LNCaP clone FGC (cell line): ENCODE results near the gene CCER1.
"Not testable (repeated sequence)": the region's sequence is repeated elsewhere in the genome, so short reads cannot be mapped to it uniquely, and the experiment has no call there.

Experiments used
- DNase-seq: peaks from one replicate; pipeline ENCODE4 v3.0.0-alpha.2; 2011; ENCODE audit warnings: low read depth
- H3K4me3 ChIP-seq: 2 replicates; pipeline ENCODE4 v1.5.1; 2011; ENCODE audit warnings: mild to moderate bottlenecking, low read depth, low read length, control low read depth
- CTCF ChIP-seq: IDR thresholded peaks from 2 replicates; pipeline ENCODE4 v1.5.1; 2012; ENCODE audit warnings: mild to moderate bottlenecking; ENCODE audit not compliant: control insufficient read depth, insufficient read depth; ENCODE audit errors: extremely low read depth

The CCER1 gene

GRCh38 chr12:90990611-90991010, 35.6 kb upstream of the CCER1 start:
- H3K4me3 ChIP-seq = no peak overlapping the region
- DNase-seq = no peak
- TF ChIP-seq CTCF = no peak

GRCh38 chr12:90989686-90990111, 34.7 kb upstream of the CCER1 start:
- TF ChIP-seq CTCF = no peak
- H3K4me3 ChIP-seq = no peak overlapping the region
- no peak for DNase-seq

DNA sequence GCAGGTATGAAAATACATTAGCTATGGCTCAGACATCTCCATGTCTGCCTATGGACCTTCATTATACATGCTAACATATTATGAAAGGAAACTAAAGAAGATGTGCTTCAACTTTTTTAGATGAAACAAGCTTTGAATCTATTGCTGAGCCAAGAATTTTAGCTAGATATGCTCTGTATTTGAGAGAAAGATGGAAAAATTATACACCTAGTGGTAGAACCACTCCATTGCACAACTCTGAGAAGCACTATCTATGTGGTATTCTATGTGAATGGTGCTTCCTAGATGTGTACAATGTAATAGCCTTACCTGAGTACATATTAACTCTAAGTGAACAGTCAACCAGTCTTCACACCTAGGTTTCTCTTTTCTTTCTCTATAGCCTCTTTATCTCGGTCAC, 32.5 kb upstream of the CCER1 start:
- TF ChIP-seq CTCF = no peak
- DNase-seq = no peak
- no peak overlapping the region for H3K4me3 ChIP-seq

GRCh38 chr12:90987101-90987500, 32.1 kb upstream of the CCER1 start:
- TF ChIP-seq CTCF = no peak
- DNase-seq = no peak

DNA sequence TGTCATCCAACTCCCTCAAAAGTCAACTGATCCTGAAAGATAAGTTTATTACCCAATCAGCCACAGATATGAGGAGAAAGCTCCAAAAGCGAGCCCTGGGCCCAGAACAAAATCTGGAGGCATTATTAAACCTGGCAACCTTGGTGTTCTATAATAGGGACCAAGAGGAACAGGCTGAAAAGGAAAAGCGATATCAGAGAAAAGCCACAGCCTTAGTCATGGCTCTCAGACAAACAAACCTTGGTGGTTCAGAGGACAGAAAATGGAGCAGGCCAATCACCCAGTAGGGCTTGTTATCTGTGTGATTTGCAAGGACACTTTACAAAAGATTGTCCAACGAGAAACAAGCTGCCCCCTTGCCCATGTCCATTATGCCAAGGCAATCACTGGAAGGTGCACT, 30.4 kb upstream of the CCER1 start:
- DNase-seq, H3K4me3 ChIP-seq: not testable (repeated sequence)

More at GRCh38 chr12:90987101-90987500, 32.1 kb upstream of the CCER1 start:
- no peak overlapping the region for H3K4me3 ChIP-seq

DNA sequence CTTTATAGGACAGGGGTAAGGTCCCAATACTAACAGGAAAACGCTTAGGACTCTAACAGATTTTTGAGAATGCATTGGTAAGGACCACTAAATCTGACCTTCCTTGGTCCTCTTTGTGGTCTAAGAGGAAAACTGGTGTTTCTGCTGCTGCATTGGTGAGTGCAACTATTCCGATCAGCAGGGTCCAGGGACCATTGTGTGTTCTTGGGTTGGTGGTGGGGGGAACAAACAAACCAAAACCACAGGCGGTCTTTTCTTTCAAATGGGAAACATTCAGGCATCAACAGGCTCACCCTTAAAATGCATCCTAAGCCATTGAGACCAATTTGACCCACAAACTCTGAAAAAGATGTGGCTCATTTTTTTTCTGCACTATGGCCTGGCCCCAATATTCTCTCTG, 29.1 kb upstream of the CCER1 start:
- H3K4me3 ChIP-seq = no peak overlapping the region
- DNase-seq = no peak
- TF ChIP-seq CTCF = no peak

DNA sequence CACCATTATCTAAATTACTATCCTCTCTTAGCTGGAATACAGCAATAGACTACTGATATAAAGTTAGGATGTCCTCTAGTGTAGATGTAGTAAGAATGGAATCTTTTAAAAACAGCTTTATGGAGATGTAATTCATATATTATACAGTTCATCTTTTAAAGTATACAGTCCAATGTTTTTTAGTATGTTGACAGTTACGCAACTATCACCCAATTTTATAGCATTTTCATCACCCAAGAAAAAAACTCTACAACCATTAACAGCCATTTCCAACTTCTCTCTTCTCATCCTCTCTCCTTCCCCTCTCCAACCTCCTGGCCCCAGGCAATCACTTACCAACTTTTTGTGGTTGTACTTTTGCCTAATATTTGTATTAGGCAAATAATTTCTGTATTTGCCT, 27.2 kb upstream of the CCER1 start:
- H3K4me3 ChIP-seq = no peak overlapping the region
- no peak for DNase-seq
- TF ChIP-seq CTCF = no peak
